DND-41 (cell line): ENCODE data around the gene LGR4.

Source experiments
- ATAC-seq: fragments of 200-7000 bp; cut with Tn5 transposase; 3 replicates; pipeline ENCODE4 v1.9.1; 2021; ENCODE audit warnings: low read depth; ENCODE audit not compliant: insufficient read depth
- DNase-seq: peaks from one replicate; pipeline ENCODE4 v3.0.0-alpha.2; 2020
- H2AFZ ChIP-seq: 2 replicates; pipeline ENCODE4 v1.6.0; 2012; ENCODE audit warnings: low read depth, low read length
- H3K27ac ChIP-seq: 2 replicates; pipeline ENCODE4 v1.5.1; 2012; ENCODE audit warnings: low read length, inconsistent platforms
- H3K27me3 ChIP-seq: fragments of 200-600 bp; sonication (generic); 2 replicates; pipeline ENCODE4 v1.6.0; 2012; ENCODE audit warnings: low read length, mild to moderate bottlenecking, inconsistent platforms; ENCODE audit not compliant: insufficient read depth, poor library complexity
- H3K36me3 ChIP-seq: 2 replicates; pipeline ENCODE4 v1.5.1; 2012; ENCODE audit warnings: low read length, inconsistent platforms; ENCODE audit not compliant: insufficient read depth
- H3K4me1 ChIP-seq: 2 replicates; pipeline ENCODE4 v1.5.1; 2012; ENCODE audit warnings: mild to moderate bottlenecking, low read length; ENCODE audit not compliant: insufficient read depth
- H3K4me2 ChIP-seq: 2 replicates; pipeline ENCODE4 v1.6.0; 2012; ENCODE audit warnings: mild to moderate bottlenecking, moderate library complexity, low read length, inconsistent platforms; ENCODE audit not compliant: insufficient read depth
- H3K4me3 ChIP-seq, 2 experiments: fragments of 200-600 bp in 1 of 2; shearing (Covaris generic) in 1 of 2; 2 replicates each; pipeline ENCODE4 v1.5.1; 2012 to 2016; ENCODE audit warnings: inconsistent platforms in 2 of 2, low read length in 2 of 2, mild to moderate bottlenecking in 2 of 2, low read depth in 1 of 2, moderate library complexity in 1 of 2
- H3K79me2 ChIP-seq: 2 replicates; pipeline ENCODE4 v1.6.0; 2012; ENCODE audit warnings: low read length, inconsistent platforms; ENCODE audit not compliant: insufficient read depth
- H3K9ac ChIP-seq: 2 replicates; pipeline ENCODE4 v1.6.0; 2012; ENCODE audit warnings: low read depth, mild to moderate bottlenecking, inconsistent platforms, low read length, moderate library complexity
- H3K9me3 ChIP-seq: 2 replicates; pipeline ENCODE4 v1.5.1; 2012; ENCODE audit warnings: low read length, moderate library complexity, mild to moderate bottlenecking, inconsistent platforms; ENCODE audit not compliant: insufficient read depth, severe bottlenecking
- H4K20me1 ChIP-seq: 2 replicates; pipeline ENCODE4 v1.6.0; 2012; ENCODE audit warnings: low read length; ENCODE audit not compliant: insufficient read depth
- EZH2 ChIP-seq: IDR thresholded peaks from 3 replicates; pipeline ENCODE4 v1.6.1; 2012; ENCODE audit warnings: borderline replicate concordance, low read depth, mild to moderate bottlenecking, moderate library complexity, low read length, inconsistent platforms; ENCODE audit not compliant: severe bottlenecking
- TF ChIP-seq, protein P1 (sequence below): IDR thresholded peaks from 2 replicates; pipeline ENCODE4 v1.5.1; 2012; ENCODE audit warnings: borderline replicate concordance, low read length, moderate library complexity, mild to moderate bottlenecking; ENCODE audit not compliant: poor library complexity, severe bottlenecking; ENCODE audit errors: extremely low read depth

Gene LGR4

DNA sequence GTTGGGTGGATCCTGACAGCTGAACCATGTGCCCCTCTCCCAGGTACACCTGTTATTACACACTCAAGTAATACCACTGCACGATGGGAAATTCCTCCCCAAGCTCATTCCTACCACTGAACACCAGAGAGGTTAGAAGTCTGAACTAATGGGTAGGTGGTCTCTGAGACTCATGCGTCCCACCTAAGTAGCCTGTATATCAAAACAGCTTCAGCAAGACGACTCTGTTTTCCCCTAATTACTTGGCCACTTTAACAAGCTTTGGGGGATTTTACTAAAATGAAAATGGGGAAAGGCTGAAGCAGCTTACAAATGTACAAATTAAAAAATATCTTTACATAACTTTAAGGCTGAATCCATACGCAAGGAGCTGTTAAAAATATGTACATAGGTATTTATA, 29.4 kb downstream of the LGR4 start:
- Histone ChIP-seq H3K4me2 (no peak overlapping the region), H3K4me1 (no peaks in the 10 kb centered on the region), H3K36me3 (no peaks in the 10 kb centered on the region), H3K79me2 (no peaks in the 10 kb centered on the region), H3K27me3 (no peaks in the 10 kb centered on the region), H4K20me1 (no peaks in the 10 kb centered on the region), H3K9ac (no peak overlapping the region), H2AFZ (no peak overlapping the region), H3K9me3 (no peaks in the 10 kb centered on the region), H3K4me3 (no peak overlapping the region), H3K27ac (no peak overlapping the region)
- DNase-seq (no peak), ATAC-seq (no peak)
- TF ChIP-seq, protein P1, sequence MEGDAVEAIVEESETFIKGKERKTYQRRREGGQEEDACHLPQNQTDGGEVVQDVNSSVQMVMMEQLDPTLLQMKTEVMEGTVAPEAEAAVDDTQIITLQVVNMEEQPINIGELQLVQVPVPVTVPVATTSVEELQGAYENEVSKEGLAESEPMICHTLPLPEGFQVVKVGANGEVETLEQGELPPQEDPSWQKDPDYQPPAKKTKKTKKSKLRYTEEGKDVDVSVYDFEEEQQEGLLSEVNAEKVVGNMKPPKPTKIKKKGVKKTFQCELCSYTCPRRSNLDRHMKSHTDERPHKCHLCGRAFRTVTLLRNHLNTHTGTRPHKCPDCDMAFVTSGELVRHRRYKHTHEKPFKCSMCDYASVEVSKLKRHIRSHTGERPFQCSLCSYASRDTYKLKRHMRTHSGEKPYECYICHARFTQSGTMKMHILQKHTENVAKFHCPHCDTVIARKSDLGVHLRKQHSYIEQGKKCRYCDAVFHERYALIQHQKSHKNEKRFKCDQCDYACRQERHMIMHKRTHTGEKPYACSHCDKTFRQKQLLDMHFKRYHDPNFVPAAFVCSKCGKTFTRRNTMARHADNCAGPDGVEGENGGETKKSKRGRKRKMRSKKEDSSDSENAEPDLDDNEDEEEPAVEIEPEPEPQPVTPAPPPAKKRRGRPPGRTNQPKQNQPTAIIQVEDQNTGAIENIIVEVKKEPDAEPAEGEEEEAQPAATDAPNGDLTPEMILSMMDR: no peak
- no peak for TF ChIP-seq EZH2

DNA sequence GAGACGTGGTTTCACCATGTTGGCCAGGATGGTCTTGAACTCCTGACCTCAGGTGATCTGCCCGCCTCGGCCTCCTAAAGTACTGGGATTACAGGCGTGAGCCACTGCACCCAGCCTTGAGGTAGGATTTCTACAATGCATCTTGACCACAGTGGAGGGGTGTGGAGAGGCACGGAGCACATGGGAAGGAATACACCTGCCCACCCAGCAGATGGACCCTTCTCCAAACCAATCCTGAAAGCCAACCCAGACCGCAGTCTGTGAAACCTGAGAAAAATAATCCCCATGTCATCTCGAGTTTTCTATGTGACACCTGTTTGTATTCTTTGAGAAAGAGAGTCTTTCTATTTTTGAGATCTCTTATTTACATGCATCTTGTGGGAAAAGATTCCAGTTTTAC, 32.5 kb downstream of the LGR4 start:
- no peak overlapping the region for H2AFZ ChIP-seq
- no peak overlapping the region for H3K4me2 ChIP-seq
- H3K4me1 ChIP-seq: no peaks in the 10 kb centered on the region
- no peak for TF ChIP-seq EZH2
- no peak overlapping the region for H3K9ac ChIP-seq
- H3K79me2 ChIP-seq: no peaks in the 10 kb centered on the region
- no peaks in the 10 kb centered on the region for H3K27me3 ChIP-seq
- H3K36me3 ChIP-seq: no peaks in the 10 kb centered on the region
- no peak for DNase-seq
- H3K9me3 ChIP-seq: no peaks in the 10 kb centered on the region
- H3K4me3 ChIP-seq: no peak overlapping the region
- no peak overlapping the region for H3K27ac ChIP-seq
- no peaks in the 10 kb centered on the region for H4K20me1 ChIP-seq
- ATAC-seq: no peak

DNA sequence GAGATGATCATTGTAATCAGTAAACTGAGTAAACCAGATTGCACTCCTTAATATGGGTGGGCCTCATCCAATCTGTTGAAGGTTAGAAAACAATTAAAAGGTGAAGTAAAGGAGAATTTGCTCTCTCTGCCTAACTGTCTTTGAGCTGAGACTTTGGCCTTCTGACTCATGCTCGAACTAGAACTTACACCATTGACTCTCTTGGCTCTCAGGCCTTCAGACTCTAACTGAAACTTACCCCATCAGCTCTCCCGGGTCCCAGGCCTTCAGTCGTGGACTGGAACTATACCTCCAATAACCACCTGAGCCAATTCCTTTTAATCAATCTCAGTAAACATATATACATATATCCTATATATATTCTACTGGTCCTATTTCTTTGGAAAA, 34.0 kb downstream of the LGR4 start:
- Histone ChIP-seq H3K36me3 (no peaks in the 10 kb centered on the region), H3K4me3 (no peak overlapping the region), H3K9ac (no peak overlapping the region), H3K79me2 (no peaks in the 10 kb centered on the region), H3K4me1 (no peaks in the 10 kb centered on the region), H3K4me2 (no peak overlapping the region), H3K27me3 (no peaks in the 10 kb centered on the region), H3K27ac (no peak overlapping the region), H3K9me3 (no peaks in the 10 kb centered on the region), H2AFZ (no peak overlapping the region), H4K20me1 (no peaks in the 10 kb centered on the region)
- no peak for ATAC-seq
- no peak for TF ChIP-seq EZH2
- TF ChIP-seq, protein P1: no peak
- no peak for DNase-seq

DNA sequence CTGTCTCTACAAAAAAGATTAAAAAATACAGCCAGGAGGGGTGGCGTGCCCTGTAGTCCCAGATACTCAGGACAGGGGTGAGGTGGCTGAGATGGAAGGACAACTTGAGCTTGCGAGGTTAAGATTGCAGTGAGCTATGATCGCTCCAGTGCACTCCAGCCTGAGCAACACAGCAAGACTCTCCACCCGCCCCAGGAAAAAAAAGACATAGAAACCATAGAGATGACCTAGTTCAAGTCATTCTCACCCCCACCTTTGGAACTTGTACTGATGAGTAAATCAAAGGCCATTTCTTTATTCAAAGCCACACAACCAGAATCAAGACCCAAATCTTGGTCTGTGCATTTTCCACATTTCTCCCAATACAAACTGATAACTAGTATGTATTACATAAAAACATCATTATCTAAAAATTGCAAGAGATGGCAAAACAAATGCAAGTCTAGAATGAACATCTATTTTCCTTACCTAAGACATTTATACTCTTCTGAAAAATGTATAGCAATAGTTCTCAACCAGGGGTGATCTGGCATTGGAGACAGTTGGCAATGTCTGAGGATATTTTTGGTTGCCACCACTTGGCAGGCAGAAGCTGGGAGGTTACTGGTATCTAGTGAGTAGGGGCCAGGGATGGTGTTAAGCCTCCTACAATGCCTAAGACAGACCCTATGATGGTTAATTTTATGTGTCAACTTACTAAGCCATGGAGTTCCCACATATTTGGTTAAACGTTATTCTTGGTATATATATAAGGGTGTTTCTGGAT, 34.6 kb downstream of the LGR4 start:
- H3K4me2 ChIP-seq: no peak overlapping the region
- H4K20me1 ChIP-seq: no peaks in the 10 kb centered on the region
- H2AFZ ChIP-seq: no peak overlapping the region
- H3K9me3 ChIP-seq: no peaks in the 10 kb centered on the region
- H3K27ac ChIP-seq: no peak overlapping the region
- ATAC-seq (no peak), DNase-seq (no peak)
- H3K4me3 ChIP-seq: no peak overlapping the region
- no peaks in the 10 kb centered on the region for H3K27me3 ChIP-seq
- no peak overlapping the region for H3K9ac ChIP-seq
- H3K4me1 ChIP-seq: no peaks in the 10 kb centered on the region
- no peaks in the 10 kb centered on the region for H3K36me3 ChIP-seq
- TF ChIP-seq, protein P1: no peak
- no peak for TF ChIP-seq EZH2
- no peaks in the 10 kb centered on the region for H3K79me2 ChIP-seq
